Ectodermal cell (in vitro differentiated cells): ENCODE results near the gene TPO.

Experiments used
- H3K27ac ChIP-seq: 2 replicates; pipeline ENCODE4 v1.7.0; 2013; ENCODE audit warnings: mild to moderate bottlenecking, low read depth, low read length; ENCODE audit not compliant: insufficient read depth, poor library complexity, severe bottlenecking
- H3K27me3 ChIP-seq: 2 replicates; pipeline ENCODE4 v1.7.0; 2013; ENCODE audit warnings: mild to moderate bottlenecking, low read length; ENCODE audit not compliant: insufficient read depth, control insufficient read depth, poor library complexity, severe bottlenecking
- H3K36me3 ChIP-seq: one replicate; pipeline ENCODE4 v1.7.0; 2013; ENCODE audit warnings: low read length; ENCODE audit not compliant: control insufficient read depth, insufficient read depth
- H3K4me1 ChIP-seq: one replicate; pipeline ENCODE4 v1.7.0; 2013; ENCODE audit warnings: low read length; ENCODE audit not compliant: control insufficient read depth, insufficient read depth
- H3K4me3 ChIP-seq: 2 replicates; pipeline ENCODE4 v1.7.0; 2013; ENCODE audit warnings: low read depth, low read length, control low read depth; ENCODE audit not compliant: insufficient read depth
- H3K9me3 ChIP-seq: 2 replicates; pipeline ENCODE4 v1.7.0; 2013; ENCODE audit warnings: mild to moderate bottlenecking, low read length, moderate library complexity; ENCODE audit not compliant: control insufficient read depth
- WGBS, 2 experiments: methylation state at CpG; one replicate each; pipeline ENCODE4 v1.1.7; 2013; ENCODE audit warnings: missing lambda C conversion rate in 2 of 2; 5-methylcytosine and 5-hydroxymethylcytosine counted together

TPO gene

GRCh38 chr2:1481406-1482252, 68.4 kb downstream of the TPO start:
- Histone ChIP-seq H3K36me3 (no peaks in the 10 kb centered on the region), H3K4me1 (no peaks in the 10 kb centered on the region), H3K27ac (no peak overlapping the region), H3K4me3 (no peak overlapping the region), H3K9me3 (no peaks in the 10 kb centered on the region), H3K27me3 (no peaks in the 10 kb centered on the region)
- WGBS, 2 experiments, result 93 to 95% methylated on average over 20 of the region's 20 CpGs

GRCh38 chr2:1482253-1482675, 69.0 kb downstream of the TPO start:
- no peaks in the 10 kb centered on the region for H3K9me3 ChIP-seq
- H3K36me3 ChIP-seq, result no peaks in the 10 kb centered on the region
- no peak overlapping the region for H3K4me3 ChIP-seq
- no peak overlapping the region for H3K27ac ChIP-seq
- WGBS, 2 experiments, result 92 to 97% methylated on average over 9 of the region's 9 CpGs
- no peaks in the 10 kb centered on the region for H3K4me1 ChIP-seq
- H3K27me3 ChIP-seq, result no peaks in the 10 kb centered on the region

- Histone ChIP-seq H3K4me1 (peaks cover 4% of the 10 kb centered on the region), H3K9me3 (no peaks in the 10 kb centered on the region), H3K4me3 (no peak overlapping the region), H3K27me3 (no peaks in the 10 kb centered on the region), H3K27ac (no peak overlapping the region), H3K36me3 (no peaks in the 10 kb centered on the region)
- WGBS, 2 experiments, result 93 to 95% methylated on average over 4 of the region's 4 CpGs
These were observed 69.7 kb downstream of the TPO start for GRCh38 chr2:1482981-1483380.

- peaks cover 6% of the 10 kb centered on the region for H3K4me1 ChIP-seq
- 91 to 92% methylated on average over 9 of the region's 9 CpGs for WGBS, 2 experiments
These were observed 70.3 kb downstream of the TPO start for GRCh38 chr2:1483551-1483950.

GRCh38 chr2:1484131-1484884, 71.0 kb downstream of the TPO start:
- H3K27ac ChIP-seq, result no peak overlapping the region
- H3K4me3 ChIP-seq, result no peak overlapping the region
- no peaks in the 10 kb centered on the region for H3K36me3 ChIP-seq
- H3K9me3 ChIP-seq, result no peaks in the 10 kb centered on the region
- peaks cover 6% of the 10 kb centered on the region for H3K4me1 ChIP-seq
- 94 to 95% methylated on average over 22 of the region's 22 CpGs for WGBS, 2 experiments
- no peaks in the 10 kb centered on the region for H3K27me3 ChIP-seq

More at GRCh38 chr2:1483551-1483950, 70.3 kb downstream of the TPO start:
- no peak overlapping the region for H3K4me3 ChIP-seq
- no peak overlapping the region for H3K27ac ChIP-seq
- H3K27me3 ChIP-seq, result no peaks in the 10 kb centered on the region
- H3K9me3 ChIP-seq, result no peaks in the 10 kb centered on the region
- H3K36me3 ChIP-seq, result no peaks in the 10 kb centered on the region

- Histone ChIP-seq H3K36me3 (no peaks in the 10 kb centered on the region), H3K4me1 (peaks cover 6% of the 10 kb centered on the region), H3K4me3 (no peak overlapping the region), H3K9me3 (no peaks in the 10 kb centered on the region), H3K27me3 (no peaks in the 10 kb centered on the region), H3K27ac (no peak overlapping the region)
- WGBS, 2 experiments, result 95 to 96% methylated on average over 11 of the region's 11 CpGs
These were observed 73.4 kb downstream of the TPO start for GRCh38 chr2:1486670-1487069.

GRCh38 chr2:1487758-1488157, 74.5 kb downstream of the TPO start:
- Histone ChIP-seq H3K4me3 (no peak overlapping the region), H3K36me3 (no peaks in the 10 kb centered on the region), H3K9me3 (no peaks in the 10 kb centered on the region), H3K27ac (no peak overlapping the region), H3K4me1 (peaks cover 6% of the 10 kb centered on the region), H3K27me3 (no peaks in the 10 kb centered on the region)
- WGBS, 2 experiments, result 91 to 93% methylated on average over 9 of the region's 9 CpGs

GRCh38 chr2:1488181-1488671, 75.0 kb downstream of the TPO start:
- no peaks in the 10 kb centered on the region for H3K27me3 ChIP-seq
- no peaks in the 10 kb centered on the region for H3K9me3 ChIP-seq
- peaks cover 6% of the 10 kb centered on the region for H3K4me1 ChIP-seq
- no peak overlapping the region for H3K4me3 ChIP-seq
- H3K27ac ChIP-seq, result no peak overlapping the region
- H3K36me3 ChIP-seq, result no peaks in the 10 kb centered on the region
- WGBS, 2 experiments, result 80 to 82% methylated on average over 11 of the region's 11 CpGs

GRCh38 chr2:1488851-1489250, 75.6 kb downstream of the TPO start:
- Histone ChIP-seq H3K4me1 (peaks cover 6% of the 10 kb centered on the region), H3K27ac (no peak overlapping the region), H3K36me3 (no peaks in the 10 kb centered on the region), H3K9me3 (no peaks in the 10 kb centered on the region), H3K27me3 (no peaks in the 10 kb centered on the region), H3K4me3 (no peak overlapping the region)
- 90% methylated on average over 6 of the region's 6 CpGs for WGBS, 2 experiments

- 95 to 96% methylated on average over 9 of the region's 9 CpGs for WGBS, 2 experiments
- peaks cover 6% of the 10 kb centered on the region for H3K4me1 ChIP-seq
- no peak overlapping the region for H3K4me3 ChIP-seq
- H3K27me3 ChIP-seq, result no peaks in the 10 kb centered on the region
- no peaks in the 10 kb centered on the region for H3K9me3 ChIP-seq
- H3K27ac ChIP-seq, result no peak overlapping the region
- H3K36me3 ChIP-seq, result no peaks in the 10 kb centered on the region
These were observed 76.2 kb downstream of the TPO start for GRCh38 chr2:1489486-1489885.
